ENCODE measurements around the gene SNX10. TPM values are rescaled to one million over a fixed set of nuclear protein-coding genes. Genes with fewer than 3 reads are reported as not detected.

SNX10 gene
- total and polyA plus RNA-seq, 12 donors = 6.5 to 50.3 (median 27.8) TPM

GRCh38 chr7:26413007-26413691 lies 121.5 kb downstream of the SNX10 start:
- WGBS, 4 donors = 81 to 90% (median 84%) methylated on average over 3 of the region's 3 CpGs
- TF ChIP-seq CTCF (IDR thresholded peaks at IDR 0.05) (no peak), POLR2A (IDR thresholded peaks at IDR 0.05) (no peak)
- Histone ChIP-seq H3K27ac (no peak overlapping the region), H3K4me1 (replicated peaks in 1 of 2) (no peaks in the 10 kb centered on the region), H3K27me3 (no peaks in the 10 kb centered on the region), H3K36me3 (replicated peaks in 1 of 2) (no peaks in the 10 kb centered on the region), H3K4me3 (no peak overlapping the region), H3K9me3 (replicated peaks in 1 of 3) (no peaks in the 10 kb centered on the region)
- DNase-seq = no peak
- intact Hi-C loops (cut with DNase I) = no loop called here

- WGBS, 4 donors = 71 to 100% (median 99%) methylated on average over 1 of the region's 1 CpG
- DNase-seq = no peak
- Histone ChIP-seq H3K36me3 (replicated peaks in 1 of 2) (no peaks in the 10 kb centered on the region), H3K9me3 (replicated peaks in 1 of 3) (no peaks in the 10 kb centered on the region), H3K27me3 (no peaks in the 10 kb centered on the region), H3K4me1 (replicated peaks in 1 of 2) (no peaks in the 10 kb centered on the region), H3K27ac (no peak overlapping the region), H3K4me3 (no peak overlapping the region)
- intact Hi-C loops (cut with DNase I) = no loop called here
- TF ChIP-seq CTCF (IDR thresholded peaks at IDR 0.05) = no peak
- no peak for TF ChIP-seq POLR2A (IDR thresholded peaks at IDR 0.05)
These were observed 124.3 kb downstream of the SNX10 start for GRCh38 chr7:26416004-26416403.

- intact Hi-C loops (cut with DNase I) = no loop called here
- H3K27me3 ChIP-seq = no peaks in the 10 kb centered on the region
- H3K9me3 ChIP-seq (replicated peaks in 1 of 3) = no peaks in the 10 kb centered on the region
- H3K4me3 ChIP-seq = no peak overlapping the region
- TF ChIP-seq CTCF (IDR thresholded peaks at IDR 0.05) (no peak), POLR2A (IDR thresholded peaks at IDR 0.05) (no peak)
- H3K27ac ChIP-seq = no peak overlapping the region
- 86 to 92% (median 90%) methylated on average over 5 of the region's 5 CpGs for WGBS, 4 donors
- no peak for DNase-seq
- no peaks in the 10 kb centered on the region for H3K36me3 ChIP-seq (replicated peaks in 1 of 2)
- H3K4me1 ChIP-seq (replicated peaks in 1 of 2) = no peaks in the 10 kb centered on the region
These were observed 126.3 kb downstream of the SNX10 start for GRCh38 chr7:26417911-26418413.

GRCh38 chr7:26419198-26419597 lies 127.5 kb downstream of the SNX10 start:
- Histone ChIP-seq H3K27me3 (no peaks in the 10 kb centered on the region), H3K9me3 (replicated peaks in 1 of 3) (no peaks in the 10 kb centered on the region), H3K4me1 (replicated peaks in 1 of 2) (no peaks in the 10 kb centered on the region), H3K36me3 (replicated peaks in 1 of 2) (no peaks in the 10 kb centered on the region), H3K27ac (no peak overlapping the region), H3K4me3 (no peak overlapping the region)
- intact Hi-C loops (cut with DNase I) = no loop called here
- no peak for DNase-seq
- 74 to 82% (median 76%) methylated on average over 3 of the region's 3 CpGs for WGBS, 4 donors
- TF ChIP-seq POLR2A (IDR thresholded peaks at IDR 0.05) = no peak
- TF ChIP-seq CTCF (IDR thresholded peaks at IDR 0.05) = no peak

Data from adrenal gland (tissue), 12 donors.